GM11168 (cell line): ENCODE results near the gene FCRL6.

Experiments used
- in situ Hi-C: fragments of 300-500 bp; cut with MboI; formaldehyde crosslinking; loops from one replicate; pipeline ENCODE4 v1.12.0; 2022; ENCODE audit warnings: low sequenced_read_pairs; ENCODE audit not compliant: unreplicated experiment

The FCRL6 gene

DNA sequence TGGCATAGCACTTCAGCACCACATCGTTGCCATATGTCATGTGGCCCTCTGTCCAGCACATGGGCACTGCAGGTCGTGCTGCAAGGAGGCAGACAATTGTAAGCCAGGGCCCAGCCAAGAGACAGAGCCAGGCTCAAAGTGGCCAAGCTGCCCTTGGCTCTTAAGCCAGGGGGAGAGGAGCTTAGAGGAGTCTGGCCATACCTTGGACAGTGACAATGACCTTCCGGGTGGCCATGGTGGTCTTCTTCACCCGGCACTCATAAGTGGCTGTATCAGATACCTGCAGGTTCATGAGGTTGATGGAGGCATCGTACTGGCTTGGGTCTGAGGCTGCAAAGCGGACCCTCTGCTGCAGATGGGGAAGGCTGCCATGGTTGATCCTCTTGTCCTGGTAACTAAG is 55.7 kb downstream of the FCRL6 start:
- in situ Hi-C loops: no loop called here

DNA sequence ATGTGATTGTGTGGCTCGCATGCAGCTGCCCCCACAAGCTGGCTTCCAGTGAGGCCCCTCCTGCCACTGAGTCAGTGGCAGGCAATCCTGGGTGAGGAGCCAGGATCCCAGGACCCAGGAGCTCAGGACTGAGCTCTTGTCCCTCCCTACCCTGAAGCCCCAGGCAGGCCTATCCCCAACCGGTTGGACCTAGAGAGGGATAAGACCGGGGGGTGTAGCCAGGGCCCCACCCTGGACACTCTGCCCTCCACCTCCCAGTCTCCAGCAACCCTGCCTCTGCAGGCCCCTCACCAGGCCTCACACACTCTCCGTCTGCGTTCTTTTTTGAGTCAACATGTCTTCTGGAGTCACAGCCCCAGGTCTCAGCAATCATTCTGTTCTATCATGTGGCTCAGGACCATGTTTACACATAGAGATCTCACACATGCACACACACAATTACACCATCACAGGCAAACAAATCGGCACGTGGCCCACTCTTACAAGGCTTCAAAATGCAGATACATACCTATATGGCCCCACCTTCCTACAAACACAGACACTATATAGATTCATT is 57.7 kb downstream of the FCRL6 start:
- in situ Hi-C loops: no loop called here

DNA sequence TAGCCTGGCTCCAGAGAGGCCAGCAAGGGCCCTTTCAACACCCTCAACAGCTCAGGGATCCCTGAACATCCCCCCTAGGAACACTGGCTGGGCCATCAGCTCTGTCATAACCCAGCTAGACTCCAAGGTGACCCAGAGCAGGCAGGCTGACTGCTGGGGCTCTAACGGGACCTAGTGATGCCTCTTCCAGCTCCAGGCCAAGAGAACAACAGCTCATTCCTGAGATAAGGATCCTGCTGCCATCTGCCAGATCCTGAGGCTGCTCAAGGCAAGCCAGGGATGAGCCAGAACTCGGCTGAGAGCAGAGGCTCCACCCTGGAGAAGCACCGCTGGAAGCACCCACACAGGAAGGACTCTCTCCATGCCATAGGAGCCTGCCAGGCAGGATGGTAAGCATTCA is 58.3 kb downstream of the FCRL6 start:
- in situ Hi-C loops: no loop called here

DNA sequence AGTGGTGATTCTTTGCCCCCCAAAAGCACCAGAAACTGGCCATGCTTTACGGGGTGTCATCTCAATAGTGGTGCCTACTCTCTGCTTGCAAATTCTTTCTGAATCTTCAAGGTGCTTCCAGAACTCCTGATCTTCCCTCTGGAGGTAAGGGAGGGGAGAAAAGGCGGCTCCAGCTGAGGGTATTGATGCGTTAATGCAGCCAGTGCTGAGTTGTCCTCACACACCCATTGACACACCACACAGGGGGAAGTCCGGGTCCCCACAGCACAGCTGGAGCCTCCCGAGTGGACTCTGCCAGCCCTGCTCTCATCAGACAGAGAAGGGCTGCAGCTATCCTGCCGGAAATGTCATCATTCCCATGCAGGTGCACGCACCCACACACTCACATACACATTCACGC is 59.1 kb downstream of the FCRL6 start:
- in situ Hi-C loops: no loop called here

DNA sequence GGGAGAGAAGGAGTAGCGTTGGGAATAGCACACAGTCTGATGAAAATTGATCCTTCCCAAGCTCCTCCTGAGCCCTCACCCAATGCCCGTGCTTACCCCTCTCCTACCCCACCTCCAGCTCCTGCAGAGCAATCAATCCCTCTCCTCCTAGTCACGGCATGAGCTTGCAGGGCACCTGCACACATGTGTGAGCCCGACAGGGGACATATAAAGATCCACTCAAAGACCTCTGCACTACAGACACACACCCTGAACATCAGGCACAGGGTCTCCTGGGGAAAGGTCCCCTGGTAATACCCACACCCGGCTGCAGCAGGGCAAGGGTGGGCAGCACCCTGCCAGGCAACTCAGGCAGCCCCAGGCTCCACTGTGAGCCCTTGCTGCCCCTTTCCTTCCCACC is 59.9 kb downstream of the FCRL6 start:
- in situ Hi-C loops: no loop called here

DNA sequence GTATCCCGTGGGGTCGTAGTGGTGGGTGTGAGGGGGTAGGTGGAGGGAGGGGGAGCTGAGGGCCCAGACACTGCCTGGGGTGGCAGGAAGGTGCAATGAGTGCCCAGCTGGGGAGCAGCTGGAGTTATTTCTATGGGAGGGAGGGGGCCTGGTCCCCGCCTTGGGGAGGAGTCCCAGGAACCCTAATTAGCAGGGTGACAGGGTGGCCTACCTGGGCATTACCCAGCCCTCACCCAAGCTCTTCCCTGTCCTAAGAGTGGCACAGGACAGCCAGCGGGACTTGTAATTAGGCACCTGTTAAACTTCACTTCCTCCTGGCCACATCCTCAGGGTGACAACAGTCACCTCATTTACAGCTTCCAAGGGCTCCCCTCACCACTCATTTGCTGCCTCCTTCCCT is 60.4 kb downstream of the FCRL6 start, which contains the start of gene VSIG8:
Gene VSIG8, minus strand, starts transcription at position 101 of the 400 bp plus-strand sequence. CDS start 136 bp downstream, outside the sequence.
- in situ Hi-C loops: no loop called here

DNA sequence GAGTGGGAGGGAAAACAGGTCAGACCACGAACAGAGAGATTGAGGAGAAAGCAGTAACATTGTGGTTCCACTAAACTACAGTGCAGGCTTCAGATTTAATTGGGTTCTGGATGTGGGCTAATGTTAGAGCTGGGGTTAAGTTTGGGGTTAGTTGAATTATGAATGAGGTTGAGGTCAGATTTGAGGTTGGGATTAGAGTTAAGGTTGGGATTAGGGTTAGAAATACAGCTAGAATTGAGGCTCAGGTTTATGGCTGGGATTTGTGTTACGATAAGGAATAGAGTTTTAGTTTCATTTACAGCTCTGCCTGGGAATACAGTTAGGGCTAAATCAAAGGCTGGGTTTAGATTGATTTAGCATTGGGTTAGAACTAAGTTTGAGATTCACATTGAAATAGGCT is 62.1 kb downstream of the FCRL6 start:
- in situ Hi-C loops: no loop called here
